ENCODE results near the gene PRUNE2.

Gene PRUNE2

GRCh38 chr9:76564297-76564696 lies 341.6 kb downstream of the PRUNE2 start:
- Mint-ChIP-seq H3K36me3 (no peaks in the 10 kb centered on the region), H3K4me3 (no peak overlapping the region), H3K4me1 (no peaks in the 10 kb centered on the region), H3K27me3 (peaks cover 14% of the 10 kb centered on the region), H3K27ac (no peak overlapping the region), H3K9me3 (peaks cover under 1% of the 10 kb centered on the region)
- DNase-seq: no peak
- CTCF ChIA-PET: no interaction called here

- Mint-ChIP-seq H3K4me3 (no peak overlapping the region), H3K4me1 (no peaks in the 10 kb centered on the region), H3K36me3 (no peaks in the 10 kb centered on the region), H3K27me3 (peaks cover 4% of the 10 kb centered on the region), H3K27ac (no peak overlapping the region), H3K9me3 (no peaks in the 10 kb centered on the region)
- DNase-seq: no peak
- CTCF ChIA-PET: interaction anchor here (1.0 to 1.5 kb wide), 2 partner anchors 56 to 96 kb away, joined by 3 read pairs; no protein-coding TSS in a partner anchor
These were observed 343.4 kb downstream of the PRUNE2 start for GRCh38 chr9:76562511-76562911.

- Mint-ChIP-seq H3K27me3 (peaks cover 2% of the 10 kb centered on the region), H3K9me3 (no peaks in the 10 kb centered on the region), H3K4me1 (no peaks in the 10 kb centered on the region), H3K4me3 (no peak overlapping the region), H3K36me3 (no peaks in the 10 kb centered on the region), H3K27ac (no peak overlapping the region)
- CTCF ChIA-PET: interaction anchor here (1.0 to 1.5 kb wide), 3 partner anchors 57 to 96 kb away, joined by 3 to 4 read pairs (median 3); no protein-coding TSS in a partner anchor
- DNase-seq: no peak
These were observed 344.0 kb downstream of the PRUNE2 start for GRCh38 chr9:76561900-76562299.

Measured in activated naive CD4-positive, alpha-beta T cell treated with anti-CD3 and anti-CD28 coated beads, Interleukin-2, amount 10 ng/mL, durations not matched to agents 7 days and 5 days (primary cell).